Kidney tubule cell (primary cell): ENCODE data around the gene RNF151.
A peak's percentile ranks its signal among the peaks of the same experiment; 100 is the strongest.
"Not testable (repeated sequence)": the region's sequence is repeated elsewhere in the genome, so short reads cannot be mapped to it uniquely, and the experiment has no call there.

Experiments
- DNase-seq: peaks from one replicate; pipeline ENCODE4 v3.0.0-alpha.2; 2018; ENCODE audit warnings: low spot score

RNF151 gene

GRCh38 chr16:1938910-1939309, 27.7 kb upstream of the RNF151 start:
- no peak for DNase-seq

- not testable (repeated sequence) for DNase-seq
Observed at GRCh38 chr16:1939833-1940232, 26.8 kb upstream of the RNF151 start.

GRCh38 chr16:1940273-1941161, 26.1 kb upstream of the RNF151 start:
- DNase-seq, result no peak

GRCh38 chr16:1941162-1942046, 25.3 kb upstream of the RNF151 start:
- DNase-seq, result peak; percentile 85

GRCh38 chr16:1942047-1942809, 24.4 kb upstream of the RNF151 start:
- DNase-seq, result peak; percentile 64

GRCh38 chr16:1942810-1943726, 23.6 kb upstream of the RNF151 start, which contains the start of gene MSRB1:
Gene MSRB1, minus strand, starts transcription at chr16:1943199. Its CDS starts 43 bp downstream, at chr16:1943156.
- peak; percentile 98 for DNase-seq

- no peak for DNase-seq
Observed at GRCh38 chr16:1944612-1945199, 21.9 kb upstream of the RNF151 start.

- DNase-seq, result no peak
Observed at GRCh38 chr16:1945559-1946391, 20.9 kb upstream of the RNF151 start.

GRCh38 chr16:1946495-1947368, 19.9 kb upstream of the RNF151 start:
- no peak for DNase-seq

GRCh38 chr16:1947369-1947670, 19.3 kb upstream of the RNF151 start:
- DNase-seq, result no peak

- no peak for DNase-seq
Observed at GRCh38 chr16:1949507-1949906, 17.1 kb upstream of the RNF151 start.

- DNase-seq, result no peak
Observed at GRCh38 chr16:1950047-1950446, 16.6 kb upstream of the RNF151 start.

- no peak for DNase-seq
Observed at GRCh38 chr16:1950559-1950958, 16.1 kb upstream of the RNF151 start.

- no peak for DNase-seq
Observed at GRCh38 chr16:1953734-1954133, 12.9 kb upstream of the RNF151 start.

- DNase-seq, result not testable (repeated sequence)
Observed at GRCh38 chr16:1957434-1958142, 9.1 kb upstream of the RNF151 start.

- DNase-seq, result not testable (repeated sequence)
Observed at GRCh38 chr16:1958143-1958491, 8.5 kb upstream of the RNF151 start.

GRCh38 chr16:1958715-1959268, 7.9 kb upstream of the RNF151 start:
- DNase-seq, result no peak
